SK-N-SH (cell line): ENCODE results near the gene UPK1A. TPM values are rescaled to one million over a fixed set of nuclear protein-coding genes. Genes with fewer than 3 reads are reported as not detected.

ENCODE experiments used
- CTCF ChIA-PET: fragments of 300-600, 350-600 bp; formaldehyde crosslinking; extraction: SDS; loops from one replicate; lab custom pipeline; 2021; lab: Yijun Ruan, JAX
- POLR2A ChIA-PET: fragments of 350-600 bp; sonication (Branson Sonifier 250); formaldehyde crosslinking; extraction: SDS; loops from one replicate; lab custom pipeline; 2020; ENCODE audit warnings: antibody characterized with exemption, inconsistent platforms; lab: Yijun Ruan, JAX
- DNase-seq: peaks from one replicate; pipeline ENCODE4 v3.0.0; 2012
- H2AFZ ChIP-seq: fragments of 200-600 bp; sonication (generic); 2 replicates; pipeline ENCODE4 v1.8.1; 2016; ENCODE audit warnings: antibody characterized with exemption, mild to moderate bottlenecking, low read depth
- H3F3A ChIP-seq: fragments of 200-600 bp; sonication (generic); replicated peaks from 2 replicates; pipeline ENCODE3; 2016; ENCODE audit warnings: antibody characterized with exemption, mild to moderate bottlenecking; ENCODE audit not compliant: insufficient read depth
- H3K27ac ChIP-seq, 2 experiments: fragments of 200-500 bp in 1 of 2; fragments of 200-600 bp in 1 of 2; sonication (Bioruptor generic) in 1 of 2; sonication (generic), shearing (Covaris generic) in 1 of 2; 2 replicates each; pipeline versions ENCODE4 v1.5.1 to v1.6.1; 2014 to 2016; ENCODE audit warnings: low read depth in 2 of 2, inconsistent platforms in 1 of 2, low read length in 1 of 2, mild to moderate bottlenecking in 1 of 2, mixed read lengths in 1 of 2
- H3K27me3 ChIP-seq: fragments of 200-600 bp; sonication (generic), shearing (Covaris generic); 2 replicates; pipeline ENCODE4 v1.6.1; 2016; ENCODE audit warnings: mixed run types; ENCODE audit not compliant: insufficient read depth
- H3K36me3 ChIP-seq, 2 experiments: fragments of 200-500 bp in 1 of 2; fragments of 200-600 bp in 1 of 2; sonication (Bioruptor generic) in 1 of 2; sonication (generic) in 1 of 2; replicated peaks in 1 of 2; 2 replicates each; pipeline versions ENCODE3 to v1.5.1; 2014 to 2016; ENCODE audit warnings: low read length in 1 of 2, mild to moderate bottlenecking in 1 of 2; ENCODE audit not compliant: insufficient read depth in 2 of 2, control insufficient read depth in 1 of 2
- H3K4me1 ChIP-seq, 2 experiments: fragments of 200-500 bp in 1 of 2; fragments of 200-600 bp in 1 of 2; sonication (Bioruptor generic) in 1 of 2; sonication (generic), shearing (Covaris generic) in 1 of 2; 2 replicates each; pipeline versions ENCODE4 v1.5.1 to v1.6.1; 2014 to 2016; ENCODE audit warnings: low read depth in 1 of 2, low read length in 1 of 2, mixed run types in 1 of 2; ENCODE audit not compliant: insufficient read depth in 2 of 2, control insufficient read depth in 1 of 2
- H3K4me2 ChIP-seq: fragments of 200-600 bp; sonication (generic), shearing (Covaris generic); 2 replicates; pipeline ENCODE4 v1.6.1; 2017; ENCODE audit warnings: mixed run types
- H3K4me3 ChIP-seq, 2 experiments: fragments of 200-500 bp in 1 of 2; fragments of 200-600 bp in 1 of 2; sonication (Bioruptor generic) in 1 of 2; sonication (generic), shearing (Covaris generic) in 1 of 2; 2 replicates each; pipeline versions ENCODE4 v1.5.1 to v1.8.1; 2014 to 2016; ENCODE audit warnings: low read depth in 2 of 2, inconsistent platforms in 1 of 2, low read length in 1 of 2, mild to moderate bottlenecking in 1 of 2, mixed read lengths in 1 of 2, moderate library complexity in 1 of 2
- H3K79me2 ChIP-seq: fragments of 200-600 bp; sonication (generic); 2 replicates; pipeline ENCODE4 v1.8.1; 2017; ENCODE audit warnings: mild to moderate bottlenecking; ENCODE audit not compliant: insufficient read depth
- H3K9ac ChIP-seq: fragments of 200-600 bp; sonication (generic); 2 replicates; pipeline ENCODE4 v1.6.1; 2017; ENCODE audit warnings: mixed run types
- H3K9me2 ChIP-seq: fragments of 200-600 bp; sonication (generic); 2 replicates; pipeline ENCODE4 v1.6.1; 2017; ENCODE audit warnings: mixed run types
- H3K9me3 ChIP-seq: fragments of 200-600 bp; sonication (generic); 2 replicates; pipeline ENCODE4 v1.6.1; 2017; ENCODE audit warnings: mixed run types, mild to moderate bottlenecking, moderate library complexity
- H4K20me1 ChIP-seq: fragments of 200-600 bp; sonication (generic); 2 replicates; pipeline ENCODE4 v1.6.1; 2017; ENCODE audit warnings: mild to moderate bottlenecking, mixed run types; ENCODE audit not compliant: insufficient read depth
- ELF1 ChIP-seq: IDR thresholded peaks from 2 replicates; pipeline ENCODE4 v1.4.0; 2012
- FOSL2 ChIP-seq: IDR thresholded peaks from 2 replicates; pipeline ENCODE4 v1.4.0; 2012; ENCODE audit warnings: low read depth, mild to moderate bottlenecking, moderate library complexity, borderline replicate concordance
- FOXJ3 ChIP-seq: sonication (generic); formaldehyde crosslinking; IDR thresholded peaks from 2 replicates; pipeline ENCODE4 v1.5.1; 2020; ENCODE audit warnings: mild to moderate bottlenecking, missing genetic modification reagents
- FOXM1 ChIP-seq: IDR thresholded peaks from 2 replicates; pipeline ENCODE4 v1.4.0; 2012; ENCODE audit warnings: low read depth, mild to moderate bottlenecking
- GABPA ChIP-seq: IDR thresholded peaks from 2 replicates; pipeline ENCODE4 v1.4.0; 2012; ENCODE audit warnings: low read depth, mild to moderate bottlenecking
- MEF2A ChIP-seq: IDR thresholded peaks from 2 replicates; pipeline ENCODE4 v1.4.0; 2012; ENCODE audit warnings: low read depth, borderline replicate concordance
- POLR2AphosphoS5 ChIP-seq: IDR thresholded peaks from 2 replicates; pipeline ENCODE4 v1.6.1; 2012; ENCODE audit warnings: low read depth, low read length
- RAD21 ChIP-seq: IDR thresholded peaks from 2 replicates; pipeline ENCODE4 v1.6.1; 2012; ENCODE audit warnings: mild to moderate bottlenecking, low read length
- RCOR1 ChIP-seq: fragments of 150-350 bp; IDR thresholded peaks from 2 replicates; pipeline ENCODE4 v1.6.1; 2017; ENCODE audit warnings: antibody characterized with exemption, low read length
- RXRA ChIP-seq: IDR thresholded peaks from 2 replicates; pipeline ENCODE4 v1.4.0; 2012; ENCODE audit warnings: low read depth, mild to moderate bottlenecking, borderline replicate concordance
- SMC3 ChIP-seq: IDR thresholded peaks from 2 replicates; pipeline ENCODE4 v1.6.1; 2012; ENCODE audit warnings: low read depth, low read length, improper control_type of control experiment
- YY1 ChIP-seq: IDR thresholded peaks from 2 replicates; pipeline ENCODE4 v1.4.0; 2012; ENCODE audit warnings: low read depth, mild to moderate bottlenecking
- WGBS: methylation state at CpG from one replicate; pipeline ENCODE4 v1.1.6; 2017; ENCODE audit warnings: low lambda C conversion rate; 5-methylcytosine and 5-hydroxymethylcytosine counted together
- polyA plus RNA-seq, 3 experiments: library from polyadenylated mRNA; depleted of rRNA; stranded (reverse); fragments of >200 nt; gene quantifications; 2 replicates each; pipeline ENCODE4 v1.2.3, GENCODE V29; 2012
- TF ChIP-seq, protein P1 (sequence below): IDR thresholded peaks from 2 replicates; pipeline ENCODE4 v1.4.0; 2012; ENCODE audit warnings: low read depth
- TF ChIP-seq, protein P2 (sequence below): IDR thresholded peaks from 2 replicates; pipeline ENCODE4 v1.4.0; 2012; ENCODE audit warnings: low read depth, borderline replicate concordance
- TF ChIP-seq, protein P3 (sequence below): IDR thresholded peaks from 2 replicates; pipeline ENCODE4 v1.4.0; 2012; ENCODE audit warnings: low read depth, borderline replicate concordance

UPK1A gene
- polyA plus RNA-seq, 1 of the 3 experiments (the other 2 are of a cell fraction), result 0.16 TPM

DNA sequence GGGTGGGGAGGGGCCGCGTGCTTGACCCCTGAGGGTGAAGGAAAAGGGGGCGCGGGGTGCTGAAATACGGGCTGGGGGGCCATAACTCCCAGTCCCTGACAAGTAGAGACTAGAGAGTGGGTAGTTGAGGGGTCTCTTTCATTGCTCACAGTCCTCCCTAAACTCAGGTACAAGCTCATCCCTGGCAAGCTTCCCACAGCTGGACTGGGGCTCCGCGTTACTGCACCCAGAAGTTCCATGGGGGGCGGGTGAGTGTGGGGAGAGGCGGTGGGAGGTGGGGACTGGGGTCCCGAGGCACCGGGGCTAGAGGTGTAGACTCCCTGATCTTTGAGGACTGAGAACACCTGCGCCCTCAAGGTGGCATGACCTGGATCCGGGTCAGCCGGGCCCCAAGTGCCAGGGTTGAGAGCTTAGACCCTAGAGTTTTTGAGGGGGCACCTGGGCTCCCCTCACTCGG is 23.5 kb upstream of the UPK1A start:
- Histone ChIP-seq H3K4me2 (peak overlapping the region; percentile 85), H2AFZ (peak overlapping the region; percentile 98; the same call in 1 of the 2 replicates), H3K36me3 (peaks cover 0 to 1% of the 10 kb centered on the region in 2 experiments), H3K9me3 (no peaks in the 10 kb centered on the region), H4K20me1 (no peaks in the 10 kb centered on the region), H3K4me3 (peak overlapping the region; percentile 64 to 76), H3K27ac (peak overlapping the region in 1 of 2 experiments; percentile 83; a peak in 1 of 4 replicates), H3F3A (peaks cover 26% of the 10 kb centered on the region), H3K79me2 (no peaks in the 10 kb centered on the region), H3K9ac (peak overlapping the region; percentile 68), H3K9me2 (no peaks in the 10 kb centered on the region), H3K4me1 (peaks cover 4 to 19% of the 10 kb centered on the region in 2 experiments; a peak in 1 of 4 replicates), H3K27me3 (no peaks in the 10 kb centered on the region)
- POLR2A ChIA-PET, result interaction anchor here (1.6 kb wide), 1 partner anchor 85 kb away, joined by 3 read pairs; no protein-coding TSS in a partner anchor
- CTCF ChIA-PET, result interaction anchor here (0.8 to 1.3 kb wide), 2 partner anchors 25 to 87 kb away, joined by 3 to 4 read pairs; no protein-coding TSS in a partner anchor
- WGBS, result 92% methylated on average over 6 of the region's 15 CpGs
- no peak for DNase-seq
- TF ChIP-seq SMC3 (no peak), FOXM1 (no peak), RCOR1 (no peak), POLR2AphosphoS5 (no peak), RXRA (no peak), ELF1 (no peak), MEF2A (no peak), FOSL2 (no peak), RAD21 (no peak), GABPA (no peak), YY1 (no peak), FOXJ3 (CRISPR knock-in tag) (no peak)
- TF ChIP-seq, protein P1, sequence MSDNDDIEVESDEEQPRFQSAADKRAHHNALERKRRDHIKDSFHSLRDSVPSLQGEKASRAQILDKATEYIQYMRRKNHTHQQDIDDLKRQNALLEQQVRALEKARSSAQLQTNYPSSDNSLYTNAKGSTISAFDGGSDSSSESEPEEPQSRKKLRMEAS, result no peak
- TF ChIP-seq, protein P2, sequence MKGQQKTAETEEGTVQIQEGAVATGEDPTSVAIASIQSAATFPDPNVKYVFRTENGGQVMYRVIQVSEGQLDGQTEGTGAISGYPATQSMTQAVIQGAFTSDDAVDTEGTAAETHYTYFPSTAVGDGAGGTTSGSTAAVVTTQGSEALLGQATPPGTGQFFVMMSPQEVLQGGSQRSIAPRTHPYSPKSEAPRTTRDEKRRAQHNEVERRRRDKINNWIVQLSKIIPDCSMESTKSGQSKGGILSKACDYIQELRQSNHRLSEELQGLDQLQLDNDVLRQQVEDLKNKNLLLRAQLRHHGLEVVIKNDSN, result no peak
- TF ChIP-seq, protein P3, sequence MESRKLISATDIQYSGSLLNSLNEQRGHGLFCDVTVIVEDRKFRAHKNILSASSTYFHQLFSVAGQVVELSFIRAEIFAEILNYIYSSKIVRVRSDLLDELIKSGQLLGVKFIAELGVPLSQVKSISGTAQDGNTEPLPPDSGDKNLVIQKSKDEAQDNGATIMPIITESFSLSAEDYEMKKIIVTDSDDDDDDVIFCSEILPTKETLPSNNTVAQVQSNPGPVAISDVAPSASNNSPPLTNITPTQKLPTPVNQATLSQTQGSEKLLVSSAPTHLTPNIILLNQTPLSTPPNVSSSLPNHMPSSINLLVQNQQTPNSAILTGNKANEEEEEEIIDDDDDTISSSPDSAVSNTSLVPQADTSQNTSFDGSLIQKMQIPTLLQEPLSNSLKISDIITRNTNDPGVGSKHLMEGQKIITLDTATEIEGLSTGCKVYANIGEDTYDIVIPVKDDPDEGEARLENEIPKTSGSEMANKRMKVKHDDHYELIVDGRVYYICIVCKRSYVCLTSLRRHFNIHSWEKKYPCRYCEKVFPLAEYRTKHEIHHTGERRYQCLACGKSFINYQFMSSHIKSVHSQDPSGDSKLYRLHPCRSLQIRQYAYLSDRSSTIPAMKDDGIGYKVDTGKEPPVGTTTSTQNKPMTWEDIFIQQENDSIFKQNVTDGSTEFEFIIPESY, result no peak
